H1 (cell line): ENCODE results near the gene AHRR. TPM values are rescaled to one million over a fixed set of nuclear protein-coding genes. Genes with fewer than 3 reads are reported as not detected.
"Not testable (repeated sequence)": the region's sequence is repeated elsewhere in the genome, so short reads cannot be mapped to it uniquely, and the experiment has no call there.

ENCODE experiments used
- CTCF ChIA-PET: fragments of 300-600 bp; sonication (Branson Sonifier 250); formaldehyde crosslinking; loops from one replicate; lab custom pipeline; 2021; ENCODE audit not compliant: partially characterized antibody; lab: Charles Lee
- POLR2A ChIA-PET: fragments of 300-600 bp; sonication (Branson Sonifier 250); formaldehyde crosslinking; loops from one replicate; lab custom pipeline; 2021; ENCODE audit warnings: inconsistent platforms; ENCODE audit not compliant: partially characterized antibody; lab: Charles Lee
- DNase-seq, 2 experiments: peaks; one replicate each; pipeline versions ENCODE4 v3.0.0 to v3.0.0-alpha.2; 2010 to 2022; ENCODE audit warnings: low spot score in 2 of 2, low read depth in 1 of 2, mixed read lengths in 1 of 2
- FAIRE-seq: peaks from 2 replicates; lab custom pipeline; 2011; peaks lifted over from hg19 to GRCh38; lab: Jason Lieb, UNC
- H2AFZ ChIP-seq: 2 replicates; pipeline ENCODE4 v1.8.1; 2012; ENCODE audit warnings: low read length, inconsistent platforms
- H2AK5ac ChIP-seq: 2 replicates; pipeline ENCODE4 v1.6.1; 2013; ENCODE audit warnings: low read depth, low read length
- H2BK120ac ChIP-seq: replicated peaks from 2 replicates; pipeline ENCODE3; 2013; ENCODE audit warnings: low read depth, low read length, inconsistent platforms
- H2BK12ac ChIP-seq: 2 replicates; pipeline ENCODE4 v1.6.1; 2013; ENCODE audit warnings: low read depth, low read length
- H2BK15ac ChIP-seq: 2 replicates; pipeline ENCODE4 v1.6.1; 2013; ENCODE audit warnings: low read length
- H2BK20ac ChIP-seq: 2 replicates; pipeline ENCODE4 v1.6.1; 2013; ENCODE audit warnings: low read length
- H2BK5ac ChIP-seq: 2 replicates; pipeline ENCODE4 v1.6.1; 2013; ENCODE audit warnings: low read depth, low read length
- H3K14ac ChIP-seq: 2 replicates; pipeline ENCODE4 v1.6.1; 2013; ENCODE audit warnings: inconsistent platforms; ENCODE audit not compliant: insufficient read length
- H3K18ac ChIP-seq: 2 replicates; pipeline ENCODE4 v1.6.1; 2013; ENCODE audit warnings: low read length; ENCODE audit errors: extremely low read depth
- H3K23ac ChIP-seq: 2 replicates; pipeline ENCODE4 v1.6.1; 2013; ENCODE audit warnings: inconsistent platforms; ENCODE audit not compliant: insufficient read length
- H3K23me2 ChIP-seq: 2 replicates; pipeline ENCODE4 v1.6.1; 2013; ENCODE audit warnings: low read depth, low read length
- H3K27ac ChIP-seq: 2 replicates; pipeline ENCODE4 v1.6.1; 2011; ENCODE audit warnings: low read depth, low read length, inconsistent platforms
- H3K27me3 ChIP-seq, 4 experiments: replicated peaks in 1 of 4; 1 replicate in 1 of 4; 2 replicates in 3 of 4; pipeline versions ENCODE4 v1.6.1 to v1.8.1; 2011 to 2013; ENCODE audit warnings: low read length in 3 of 4, mild to moderate bottlenecking in 3 of 4, inconsistent platforms in 2 of 4, mixed read lengths in 2 of 4, moderate library complexity in 1 of 4; ENCODE audit not compliant: control insufficient read depth in 3 of 4, insufficient read depth in 3 of 4; ENCODE audit errors: extremely low read depth in 1 of 4
- H3K36me3 ChIP-seq, 4 experiments: 2 replicates each; pipeline versions ENCODE4 v1.6.1 to v1.8.1; 2011 to 2013; ENCODE audit warnings: mild to moderate bottlenecking in 4 of 4, low read length in 3 of 4, moderate library complexity in 2 of 4, control low read depth in 1 of 4, inconsistent platforms in 1 of 4; ENCODE audit not compliant: insufficient read depth in 4 of 4, control insufficient read depth in 2 of 4
- H3K4ac ChIP-seq: replicated peaks from 2 replicates; pipeline ENCODE3; 2013; ENCODE audit warnings: low read length, low read depth, mixed read lengths, inconsistent platforms; ENCODE audit not compliant: insufficient read length
- H3K4me1 ChIP-seq, 4 experiments: replicated peaks in 1 of 4; 1 replicate in 1 of 4; 2 replicates in 3 of 4; pipeline versions ENCODE4 v1.6.1 to v1.8.1; 2011 to 2013; ENCODE audit warnings: low read length in 3 of 4, inconsistent platforms in 2 of 4, mixed read lengths in 1 of 4; ENCODE audit not compliant: insufficient read depth in 4 of 4, control insufficient read depth in 3 of 4
- H3K4me2 ChIP-seq, 2 experiments: 2 replicates each; pipeline versions ENCODE4 v1.6.1 to v1.8.1; 2011 to 2013; ENCODE audit warnings: low read depth in 2 of 2, low read length in 2 of 2, control low read depth in 1 of 2, inconsistent platforms in 1 of 2, mild to moderate bottlenecking in 1 of 2; ENCODE audit not compliant: insufficient read depth in 1 of 2
- H3K4me3 ChIP-seq, 4 experiments: fragments of 200-600, 300-600 bp in 1 of 4; sonication (generic), shearing (Covaris generic), sonication (Bioruptor Twin) in 1 of 4; 2 replicates each; pipeline versions ENCODE4 v1.5.1 to v1.8.1; 2011 to 2016; ENCODE audit warnings: low read length in 4 of 4, low read depth in 3 of 4, control low read depth in 2 of 4, inconsistent platforms in 2 of 4, mild to moderate bottlenecking in 2 of 4, mixed read lengths in 1 of 4, moderate library complexity in 1 of 4; ENCODE audit not compliant: insufficient read depth in 2 of 4; ENCODE audit errors: extremely low read depth in 1 of 4
- H3K56ac ChIP-seq: replicated peaks from 2 replicates; pipeline ENCODE3; 2013; ENCODE audit warnings: low read depth, mild to moderate bottlenecking, mixed read lengths, low read length, inconsistent platforms; ENCODE audit not compliant: insufficient read length
- H3K79me1 ChIP-seq: 2 replicates; pipeline ENCODE4 v1.6.1; 2013; ENCODE audit warnings: low read depth, low read length, control low read depth
- H3K79me2 ChIP-seq, 2 experiments: 2 replicates each; pipeline versions ENCODE4 v1.6.1 to v1.8.1; 2012 to 2013; ENCODE audit warnings: low read length in 2 of 2, mild to moderate bottlenecking in 2 of 2, inconsistent platforms in 1 of 2; ENCODE audit not compliant: insufficient read depth in 2 of 2, control insufficient read depth in 1 of 2
- H3K9ac ChIP-seq, 4 experiments: replicated peaks in 1 of 4; 1 replicate in 1 of 4; 2 replicates in 3 of 4; pipeline versions ENCODE4 v1.6.1 to v1.8.1; 2011 to 2013; ENCODE audit warnings: low read depth in 3 of 4, low read length in 3 of 4, control low read depth in 2 of 4, mild to moderate bottlenecking in 2 of 4, moderate library complexity in 2 of 4, inconsistent platforms in 1 of 4; ENCODE audit errors: extremely low read depth in 1 of 4
- H3K9me3 ChIP-seq, 2 experiments: 2 replicates each; pipeline versions ENCODE4 v1.6.1 to v1.8.1; 2012 to 2013; ENCODE audit warnings: mild to moderate bottlenecking in 2 of 2, moderate library complexity in 2 of 2, control low read depth in 1 of 2, inconsistent platforms in 1 of 2, low read depth in 1 of 2, low read length in 1 of 2, mixed read lengths in 1 of 2; ENCODE audit not compliant: insufficient read depth in 2 of 2
- H4K20me1 ChIP-seq, 2 experiments: replicated peaks in 1 of 2; 2 replicates each; pipeline versions ENCODE3 to v1.8.1; 2011 to 2013; ENCODE audit warnings: inconsistent platforms in 2 of 2, low read length in 2 of 2, mild to moderate bottlenecking in 1 of 2; ENCODE audit not compliant: insufficient read depth in 2 of 2, control insufficient read depth in 1 of 2
- H4K5ac ChIP-seq: 2 replicates; pipeline ENCODE4 v1.6.1; 2013; ENCODE audit warnings: low read length, low read depth, mixed read lengths, inconsistent platforms; ENCODE audit not compliant: insufficient read length
- H4K8ac ChIP-seq: 2 replicates; pipeline ENCODE4 v1.8.0; 2013; ENCODE audit warnings: mild to moderate bottlenecking, moderate library complexity, low read length, inconsistent platforms; ENCODE audit not compliant: insufficient read depth; ENCODE audit errors: extremely low read depth
- H4K91ac ChIP-seq: replicated peaks from 2 replicates; pipeline ENCODE3; 2013; ENCODE audit warnings: low read length, mixed read lengths, inconsistent platforms; ENCODE audit not compliant: insufficient read length
- WGBS, 2 experiments: shearing (Covaris generic) in 1 of 2; methylation state at CpG; one replicate each; pipeline versions ENCODE4 v1.1.6 to v1.1.7; 2013 to 2015; ENCODE audit warnings: low lambda C conversion rate in 2 of 2, mixed read lengths in 2 of 2, inconsistent platforms in 1 of 2, low coverage in 1 of 2, missing lambda C conversion rate in 1 of 2; ENCODE audit not compliant: insufficient replicate concordance in 2 of 2, insufficient coverage in 1 of 2, insufficient read length in 1 of 2; ENCODE audit errors: extremely low coverage in 1 of 2, missing lambda C conversion rate in 1 of 2; 5-methylcytosine and 5-hydroxymethylcytosine counted together
- polyA plus RNA-seq, 7 experiments: library from polyadenylated mRNA; depleted of rRNA in 3 of 7; stranded (reverse) in 5 of 7; unstranded in 2 of 7; fragments of >200 nt in 5 of 7; fragments of 200-250 nt in 2 of 7; gene quantifications; 1 replicate in 5 of 7; 2 replicates in 1 of 7; 4 replicates in 1 of 7; pipeline versions ENCODE4 v1.2.1 to v1.2.3, GENCODE V29; 2011 to 2013; ENCODE audit warnings: missing spikeins in 2 of 7, mixed read lengths in 2 of 7
- total RNA-seq: library from RNA; stranded (reverse); fragmentation: NEBNext Ultra II Directional; extraction: Animal tissue kit (Norgen Biotek cat#: 25700); gene quantifications from 2 replicates; pipeline ENCODE4 v1.2.1, GENCODE V29; 2021

The AHRR gene
- total and polyA plus RNA-seq, 2 of the 8 experiments (the other 6 are each of a cell fraction or from before 2014, with no cell fraction given): 0.41 to 0.80 TPM

DNA sequence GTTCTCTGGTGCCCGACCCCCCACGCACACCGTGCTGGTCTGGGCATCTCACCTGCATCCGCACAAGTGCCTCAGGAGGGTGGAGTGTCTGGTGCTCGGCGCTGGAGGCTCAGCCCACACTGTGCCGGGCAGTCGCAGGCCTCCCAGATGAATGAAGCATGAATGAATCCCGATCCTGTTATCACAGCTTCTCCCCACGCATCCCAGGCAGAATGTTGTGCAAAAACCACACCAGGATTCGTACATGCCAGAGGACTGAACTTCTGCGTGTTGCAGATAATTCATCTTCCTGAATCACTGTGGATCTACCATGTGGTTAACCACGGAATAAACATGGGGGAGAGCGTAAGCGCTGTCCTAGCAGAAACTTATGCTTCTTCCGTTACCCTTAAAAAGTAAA, 24.6 kb upstream of the AHRR start:
- H2AFZ ChIP-seq, H2BK12ac ChIP-seq, H4K8ac ChIP-seq, H4K5ac ChIP-seq, H3K14ac ChIP-seq, H2AK5ac ChIP-seq, H2BK15ac ChIP-seq, H3K4ac ChIP-seq, DNase-seq, H3K27ac ChIP-seq, H3K9me3 ChIP-seq, H3K4me1 ChIP-seq, H3K9ac ChIP-seq, FAIRE-seq, H3K56ac ChIP-seq, H3K4me2 ChIP-seq, CTCF ChIA-PET, H3K18ac ChIP-seq, H2BK20ac ChIP-seq, H4K91ac ChIP-seq, H3K23me2 ChIP-seq, H3K23ac ChIP-seq, H3K79me1 ChIP-seq, POLR2A ChIA-PET, H3K36me3 ChIP-seq, H3K79me2 ChIP-seq, H4K20me1 ChIP-seq, H2BK5ac ChIP-seq, H3K4me3 ChIP-seq, H3K27me3 ChIP-seq, H2BK120ac ChIP-seq: not testable (repeated sequence)
- WGBS, 2 experiments: 91% methylated on average over 14 of the region's 16 CpGs; no CpG with 5 or more reads in 1 of the 2 experiments

DNA sequence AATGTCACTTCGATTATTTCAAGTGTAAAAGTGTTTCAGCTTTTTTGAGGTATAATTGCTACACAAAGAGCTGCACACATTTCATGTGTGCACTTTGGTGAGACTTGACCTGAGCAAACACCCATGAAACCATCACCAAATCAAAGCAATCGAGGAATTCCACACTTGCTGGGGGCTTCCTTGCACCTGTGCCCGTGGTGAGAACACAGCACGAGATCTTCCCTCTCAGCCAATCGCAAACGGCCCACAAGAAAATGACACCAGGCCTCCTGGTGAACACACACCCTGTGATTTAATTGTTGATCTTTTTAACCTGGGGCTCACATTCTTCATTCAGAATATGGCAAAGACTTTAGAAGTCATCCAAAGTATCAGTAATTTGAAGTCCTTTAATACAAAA, 24.1 kb upstream of the AHRR start:
- POLR2A ChIA-PET, H3K36me3 ChIP-seq, FAIRE-seq: not testable (repeated sequence)

More for the DNA sequence above, 24.1 kb upstream of the AHRR start:
- H2BK5ac ChIP-seq, H4K91ac ChIP-seq, H3K23ac ChIP-seq, H2AK5ac ChIP-seq, H3K27me3 ChIP-seq, H3K56ac ChIP-seq, H2BK12ac ChIP-seq, H3K79me1 ChIP-seq, H4K20me1 ChIP-seq, H4K5ac ChIP-seq, H3K4me3 ChIP-seq, H2BK20ac ChIP-seq, H3K4ac ChIP-seq, H4K8ac ChIP-seq, H3K23me2 ChIP-seq, H2BK120ac ChIP-seq, H3K14ac ChIP-seq, H3K9me3 ChIP-seq, H3K18ac ChIP-seq, H3K79me2 ChIP-seq, H2AFZ ChIP-seq, H2BK15ac ChIP-seq, DNase-seq, CTCF ChIA-PET, H3K9ac ChIP-seq, H3K27ac ChIP-seq, H3K4me2 ChIP-seq: not testable (repeated sequence)
- H3K4me1 ChIP-seq: peaks cover 0 to 14% (median 6%) of the 10 kb centered on the region in 4 experiments; a peak in 4 of 7 replicates
- 73% methylated on average over 6 of the region's 6 CpGs; no CpG with 5 or more reads in 1 of the 2 experiments for WGBS, 2 experiments
